OCI-LY3 (cell line): ENCODE results near the gene TUBB3.

ENCODE experiments used
- H2AFZ ChIP-seq: fragments of 200-600, 300-600 bp; shearing (Covaris generic); 2 replicates; pipeline ENCODE4 v1.6.0; 2014; ENCODE audit warnings: antibody characterized with exemption, low read depth, low read length
- H3K27ac ChIP-seq: fragments of 200-600, 300-600 bp; sonication (generic); 2 replicates; pipeline ENCODE4 v1.5.1; 2014; ENCODE audit warnings: mild to moderate bottlenecking, low read length, moderate library complexity, mixed read lengths
- H3K27me3 ChIP-seq: fragments of 200-600, 300-600 bp; sonication (generic); 2 replicates; pipeline ENCODE4 v1.6.1; 2014; ENCODE audit warnings: low read depth, low read length, mixed read lengths
- H3K36me3 ChIP-seq: fragments of 200-600, 300-600 bp; sonication (generic); replicated peaks from 2 replicates; pipeline ENCODE3; 2014; ENCODE audit warnings: low read depth, low read length, mixed read lengths
- H3K4me1 ChIP-seq: fragments of 300-600, 200-600 bp; sonication (generic); 2 replicates; pipeline ENCODE4 v1.6.1; 2014; ENCODE audit warnings: low read length, mixed read lengths
- H3K4me2 ChIP-seq: fragments of 200-600, 300-600 bp; sonication (generic); 2 replicates; pipeline ENCODE4 v1.6.1; 2014; ENCODE audit warnings: low read length, mixed read lengths
- H3K4me3 ChIP-seq: fragments of 300-600, 200-600 bp; sonication (generic); 2 replicates; pipeline ENCODE4 v1.5.1; 2014; ENCODE audit warnings: antibody characterized with exemption, mild to moderate bottlenecking, low read length, moderate library complexity
- H3K79me2 ChIP-seq: fragments of 300-600, 200-600 bp; shearing (Covaris generic); 2 replicates; pipeline ENCODE4 v1.6.1; 2014; ENCODE audit warnings: mild to moderate bottlenecking, low read length, mixed read lengths
- H3K9ac ChIP-seq: fragments of 300-600, 200-600 bp; shearing (Covaris generic); 2 replicates; pipeline ENCODE4 v1.6.0; 2014; ENCODE audit warnings: mild to moderate bottlenecking, low read length, moderate library complexity
- H3K9me3 ChIP-seq: fragments of 200-600, 300-600 bp; shearing (Covaris generic); 2 replicates; pipeline ENCODE4 v1.6.1; 2014; ENCODE audit warnings: low read length, mixed read lengths; ENCODE audit not compliant: insufficient read depth
- H4K20me1 ChIP-seq: fragments of 200-600, 300-600 bp; sonication (generic); 2 replicates; pipeline ENCODE4 v1.6.1; 2016; ENCODE audit warnings: low read length, mixed read lengths; ENCODE audit not compliant: insufficient read depth
- CTCF ChIP-seq: fragments of 200-600, 300-600 bp; sonication (generic); IDR thresholded peaks from 2 replicates; pipeline ENCODE4 v1.5.1; 2014; ENCODE audit warnings: antibody characterized with exemption, low read length, low read depth
- EZH2phosphoT487 ChIP-seq: fragments of 200-600 bp; shearing (Covaris generic); IDR thresholded peaks from 2 replicates; pipeline ENCODE4 v1.6.1; 2018; ENCODE audit warnings: antibody characterized with exemption, mixed run types, low read depth

The TUBB3 gene

GRCh38 chr16:89917773-89918452 is 5.2 kb upstream of the TUBB3 start:
- Histone ChIP-seq H4K20me1 (no peaks in the 10 kb centered on the region), H3K4me3 (peak overlapping the region; percentile 70), H3K79me2 (no peaks in the 10 kb centered on the region), H3K36me3 (peaks cover 10% of the 10 kb centered on the region), H3K27ac (0 out of 2 replicates have a peak overlapping the region, but pooled peaks have one; percentile 13), H2AFZ (peak overlapping the region; percentile 30; the same call in 1 of the 2 replicates), H3K9me3 (no peaks in the 10 kb centered on the region), H3K4me2 (peak overlapping the region; percentile 86), H3K9ac (peak overlapping the region; percentile 36), H3K4me1 (peaks cover 26% of the 10 kb centered on the region), H3K27me3 (peaks cover 13% of the 10 kb centered on the region)
- TF ChIP-seq CTCF (no peak), EZH2phosphoT487 (no peak)

- H3K9me3 ChIP-seq: no peaks in the 10 kb centered on the region
- no peaks in the 10 kb centered on the region for H4K20me1 ChIP-seq
- H3K36me3 ChIP-seq: peaks cover 2% of the 10 kb centered on the region
- peak within 1 kb of the TSS; percentile 70 for H3K4me3 ChIP-seq
- no peaks in the 10 kb centered on the region for H3K79me2 ChIP-seq
- H3K9ac ChIP-seq: peak within 1 kb of the TSS; percentile 36
- 0 out of 2 replicates have a peak within 1 kb of the TSS, but pooled peaks have one; percentile 13 for H3K27ac ChIP-seq
- peaks cover 13% of the 10 kb centered on the region for H3K27me3 ChIP-seq
- peaks cover 29% of the 10 kb centered on the region for H3K4me1 ChIP-seq
- peak within 1 kb of the TSS; percentile 86 for H3K4me2 ChIP-seq
- no peak for TF ChIP-seq EZH2phosphoT487
- TF ChIP-seq CTCF: peak; percentile 35; the same call in 1 of the 2 replicates
- H2AFZ ChIP-seq: peak within 1 kb of the TSS; percentile 30; the same call in 1 of the 2 replicates
These were observed 4.4 kb upstream of the TUBB3 start, which contains the start of gene MC1R for GRCh38 chr16:89918453-89919347. MC1R (plus strand) TSS chr16:89918862; CDS start chr16:89919259, 397 bp downstream.

GRCh38 chr16:89919535-89920406 is 3.4 kb upstream of the TUBB3 start:
- Histone ChIP-seq H3K9ac (no peak overlapping the region), H3K4me2 (no peak overlapping the region), H2AFZ (no peak overlapping the region), H3K4me1 (peaks cover 38% of the 10 kb centered on the region), H3K4me3 (no peak overlapping the region), H3K27me3 (peaks cover 13% of the 10 kb centered on the region), H3K79me2 (no peaks in the 10 kb centered on the region), H3K9me3 (no peaks in the 10 kb centered on the region), H4K20me1 (no peaks in the 10 kb centered on the region), H3K36me3 (no peaks in the 10 kb centered on the region), H3K27ac (no peak overlapping the region)
- TF ChIP-seq EZH2phosphoT487 (no peak), CTCF (no peak)
